ENCODE results near the gene PSD. TPM values are rescaled to one million over a fixed set of nuclear protein-coding genes. Genes with fewer than 3 reads are reported as not detected.
A peak's percentile ranks its signal among the peaks of the same experiment; 100 is the strongest.

Gene PSD
- total RNA-seq, 1 donor from 2014 or later: not detected

DNA sequence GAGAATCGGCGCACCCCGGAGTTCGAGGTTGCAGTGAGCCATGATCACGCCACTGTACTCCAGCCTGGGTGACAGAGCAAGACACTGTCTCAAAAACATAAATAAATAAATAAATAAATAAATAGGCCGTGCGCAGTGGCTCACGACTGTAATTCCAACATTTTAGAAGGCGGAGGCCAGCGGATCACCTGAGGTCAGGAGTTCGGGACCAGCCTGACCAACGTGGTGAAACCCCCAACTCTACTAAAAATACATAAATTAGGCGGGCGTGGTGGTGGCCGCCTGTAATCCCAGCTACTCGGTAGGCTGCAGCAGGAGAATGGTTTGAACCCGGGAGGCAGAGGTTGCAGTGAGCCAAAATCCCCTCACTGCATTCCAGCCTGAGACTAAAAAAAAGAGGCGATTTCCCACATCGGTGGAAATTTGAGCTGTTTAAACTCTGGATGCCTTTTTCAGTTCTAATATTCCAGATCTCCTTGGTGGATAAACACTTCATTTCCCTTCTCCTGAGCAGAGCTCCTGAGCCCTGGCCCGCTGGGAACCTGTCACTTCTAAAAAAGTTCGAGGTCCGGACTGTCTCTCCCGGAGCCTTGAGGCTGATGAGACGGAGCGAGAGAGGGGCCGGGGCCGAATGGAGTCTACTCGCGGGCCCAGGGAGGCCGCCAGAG is 25.0 kb downstream of the PSD start:
- DNase-seq (ENCODE audit: low spot score): no peak

DNA sequence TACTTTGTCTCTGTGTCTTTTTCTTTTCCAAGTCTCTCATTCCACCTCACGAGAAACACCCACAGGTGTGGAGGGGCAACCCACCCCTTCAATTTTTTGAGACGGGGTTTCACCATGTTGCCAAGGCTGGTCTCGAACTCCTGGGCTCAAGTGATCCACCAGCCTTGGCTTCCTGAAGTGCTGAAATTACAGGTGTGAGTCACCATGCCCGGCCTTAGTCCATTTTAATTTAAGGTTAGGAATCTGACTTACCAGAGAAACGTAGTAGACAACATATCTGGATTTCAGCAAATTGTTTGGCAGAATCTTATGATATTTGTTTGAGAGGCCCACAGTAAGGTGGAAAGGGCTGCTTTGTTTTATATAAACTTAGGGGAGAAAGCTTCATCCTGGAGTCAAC is 26.3 kb downstream of the PSD start:
- no peak for DNase-seq (ENCODE audit: low spot score)

DNA sequence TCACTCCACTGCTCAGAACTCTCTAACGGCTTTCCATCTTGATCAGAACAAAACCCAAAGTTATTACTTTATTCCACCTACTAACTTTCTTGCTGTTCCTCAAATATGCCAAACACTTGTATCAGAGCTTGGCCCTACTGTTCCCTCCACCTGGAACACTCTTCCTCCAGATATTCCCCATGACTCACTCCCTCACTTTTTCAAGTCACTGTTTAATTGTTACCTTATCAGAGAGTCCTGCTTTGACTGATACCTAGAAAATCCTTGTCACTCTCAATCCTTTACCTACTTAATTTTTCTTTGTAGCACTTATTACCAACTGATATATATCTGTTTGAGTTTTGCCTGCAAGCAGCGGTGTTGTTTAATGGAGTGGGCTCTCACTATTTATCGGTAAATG is 28.7 kb downstream of the PSD start:
- DNase-seq (ENCODE audit: low spot score): no peak

DNA sequence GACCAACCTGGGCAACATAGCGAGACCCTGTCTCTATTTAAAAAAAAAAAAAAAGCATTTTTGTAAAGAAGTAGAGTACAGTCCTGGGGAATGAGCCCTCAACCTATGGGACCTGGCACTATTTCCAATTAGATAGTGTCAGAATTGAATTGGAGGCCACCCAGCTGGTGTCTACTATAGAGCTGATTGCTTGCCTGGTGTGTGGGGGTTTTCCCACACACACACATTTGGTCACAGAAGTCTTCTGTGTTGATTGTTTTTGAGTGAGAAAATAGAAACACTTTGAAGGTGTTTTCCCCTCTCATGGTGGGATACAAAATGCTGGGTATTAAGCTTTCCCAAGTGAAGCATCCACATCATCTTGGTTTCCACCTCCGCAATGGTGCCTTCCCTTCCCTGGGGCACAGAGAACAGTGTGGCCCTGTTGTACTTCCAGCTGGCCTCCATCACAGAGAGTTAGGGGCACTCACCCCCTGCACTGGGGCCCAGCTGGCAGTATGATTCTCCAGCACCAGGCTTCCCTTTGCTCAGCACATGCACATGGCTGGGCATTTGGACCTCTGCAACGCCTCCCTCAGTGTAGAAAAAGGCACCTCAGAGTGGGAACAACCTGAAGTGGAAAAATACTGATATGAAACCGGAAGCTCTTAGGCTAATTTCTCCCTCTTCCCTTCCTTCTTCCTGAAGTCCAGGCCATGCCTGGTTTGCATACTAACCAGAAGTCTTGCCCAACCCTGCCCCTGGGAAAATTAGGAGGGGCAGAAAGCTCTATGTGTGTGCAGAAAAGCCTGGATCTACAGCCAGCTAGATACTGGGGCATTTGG is 33.8 kb downstream of the PSD start:
- no peak for DNase-seq (ENCODE audit: low spot score)

DNA sequence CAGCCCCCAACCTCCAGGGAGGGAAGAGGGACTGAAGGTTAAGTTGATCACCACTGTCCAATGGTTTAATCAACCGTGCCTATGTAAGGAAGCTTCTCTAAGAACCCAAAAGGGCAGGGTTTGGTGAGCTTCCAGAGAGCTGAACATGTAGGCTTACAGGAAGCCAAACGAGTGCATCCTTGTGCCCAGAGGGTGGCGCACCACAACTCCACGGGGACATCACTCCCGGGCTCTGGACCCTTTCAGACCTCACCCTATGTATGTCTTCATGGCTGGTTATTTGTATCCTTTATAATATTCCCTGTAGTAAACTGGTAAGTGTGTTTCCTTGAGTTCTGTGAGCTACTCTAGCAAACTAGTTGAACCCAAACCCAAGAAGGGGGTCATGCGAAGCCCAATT is 34.5 kb downstream of the PSD start:
- DNase-seq (ENCODE audit: low spot score): no peak

DNA sequence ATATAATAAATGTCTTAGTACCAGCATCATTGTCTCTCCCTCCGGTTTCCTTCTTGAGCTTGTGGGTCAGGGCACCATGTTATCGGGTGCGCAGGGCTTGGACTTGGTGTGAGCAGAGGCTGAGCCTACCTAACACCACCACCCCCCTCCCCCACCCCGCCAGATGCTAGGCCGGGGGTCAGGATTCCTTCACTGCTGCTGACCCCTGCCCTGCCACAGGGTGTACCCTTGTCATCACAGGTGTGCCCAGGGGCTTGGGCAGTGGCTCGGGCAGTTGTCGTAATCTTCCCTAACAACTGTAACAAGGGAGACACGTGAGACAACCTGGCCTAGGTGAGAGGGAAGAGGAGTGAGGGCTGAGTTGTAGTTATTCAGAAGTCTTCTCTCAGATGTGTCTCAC is 35.7 kb downstream of the PSD start:
- no peak for DNase-seq (ENCODE audit: low spot score)

DNA sequence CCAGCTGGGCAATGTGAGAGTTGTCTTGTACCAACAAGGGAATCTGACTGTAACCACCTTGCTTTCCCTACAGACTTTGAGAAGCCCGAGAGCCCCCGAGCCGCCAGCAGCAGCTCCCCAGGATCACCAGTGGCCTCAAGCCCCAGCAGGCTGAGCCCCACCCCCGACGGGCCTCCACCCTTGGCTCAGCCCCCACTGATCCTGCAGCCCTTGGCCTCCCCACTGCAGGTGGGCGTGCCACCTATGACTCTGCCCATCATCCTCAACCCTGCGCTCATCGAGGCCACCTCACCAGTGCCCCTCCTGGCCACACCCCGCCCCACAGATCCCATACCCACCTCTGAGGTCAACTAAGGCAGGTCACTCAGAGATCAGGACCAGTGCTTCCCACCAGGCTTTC is 36.6 kb downstream of the PSD start:
- DNase-seq (ENCODE audit: low spot score): no peak

DNA sequence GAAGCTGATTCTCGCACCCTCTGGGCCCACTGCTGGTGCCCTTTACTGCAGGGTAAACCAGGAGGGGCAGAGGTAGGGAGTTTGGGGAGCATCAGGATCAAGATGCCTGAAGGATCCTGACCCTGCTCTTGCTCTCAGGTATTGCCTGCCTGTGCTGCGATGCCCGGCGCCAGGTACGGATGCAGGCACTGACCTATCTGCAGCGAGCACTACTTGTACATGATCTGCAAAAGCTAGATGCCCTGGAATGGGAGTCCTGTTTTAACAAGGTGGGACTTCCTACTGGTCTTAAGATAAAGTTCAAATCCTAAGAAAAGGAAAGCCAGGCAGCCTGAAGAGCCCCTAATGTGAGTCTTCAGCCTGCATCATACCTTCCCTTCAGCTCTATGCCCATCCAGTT is 39.2 kb downstream of the PSD start:
- no peak for DNase-seq (ENCODE audit: low spot score)

DNA sequence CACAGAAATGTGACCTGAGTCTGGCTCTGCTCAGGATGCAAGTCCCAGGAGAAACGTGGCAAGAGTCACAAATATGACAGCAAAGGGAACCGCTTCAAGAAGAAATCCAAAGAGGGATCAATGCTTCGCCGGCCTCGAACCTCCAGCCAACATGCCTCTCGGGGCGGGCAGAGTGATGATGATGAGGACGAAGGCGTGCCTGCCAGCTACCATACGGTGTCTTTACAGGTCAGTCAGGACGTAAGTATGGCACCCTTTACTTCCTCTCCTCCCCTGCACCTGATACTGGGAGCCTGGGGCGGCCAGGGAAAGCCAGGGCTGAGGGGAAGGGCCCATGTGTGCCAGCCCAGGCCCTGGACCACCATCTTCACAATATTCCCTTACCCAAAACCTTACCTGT is 41.7 kb downstream of the PSD start:
- no peak for DNase-seq (ENCODE audit: low spot score)

DNA sequence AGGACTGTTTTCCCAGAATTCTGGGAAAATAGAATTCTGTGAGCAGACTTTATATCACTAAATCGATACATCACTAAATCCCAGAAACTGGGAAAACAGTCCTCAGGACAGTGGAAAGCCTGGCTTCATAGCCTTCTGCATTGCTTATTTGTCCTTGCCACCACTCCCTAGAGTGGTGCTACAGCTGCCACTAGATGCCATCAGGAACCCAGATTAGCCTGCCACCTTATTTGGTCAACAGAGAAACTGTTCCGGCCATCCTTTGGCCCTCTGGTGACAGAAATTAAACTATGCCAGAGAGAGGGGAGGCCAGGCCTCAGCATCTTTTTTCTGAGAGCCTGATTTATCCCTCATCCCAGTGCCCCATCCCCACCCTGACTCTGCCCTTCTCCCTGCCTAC is 42.7 kb downstream of the PSD start:
- DNase-seq (ENCODE audit: low spot score): no peak

DNA sequence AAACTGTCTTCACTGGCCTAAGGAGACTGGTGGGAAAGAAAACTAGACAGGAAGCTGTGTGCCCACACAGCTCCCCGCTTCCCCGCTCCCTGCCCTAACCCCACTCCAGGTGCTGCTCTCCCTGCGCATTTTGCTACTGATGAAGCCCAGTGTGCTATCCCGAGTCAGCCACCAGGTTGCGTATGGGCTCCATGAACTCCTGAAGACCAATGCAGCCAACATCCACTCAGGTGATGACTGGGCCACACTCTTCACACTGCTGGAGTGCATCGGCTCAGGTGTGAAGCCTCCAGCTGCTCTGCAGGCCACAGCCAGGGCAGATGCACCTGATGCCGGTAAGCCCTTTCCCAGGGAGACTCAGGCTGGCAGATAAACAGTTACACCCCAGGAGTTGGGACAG is 43.3 kb downstream of the PSD start:
- DNase-seq (ENCODE audit: low spot score): no peak

DNA sequence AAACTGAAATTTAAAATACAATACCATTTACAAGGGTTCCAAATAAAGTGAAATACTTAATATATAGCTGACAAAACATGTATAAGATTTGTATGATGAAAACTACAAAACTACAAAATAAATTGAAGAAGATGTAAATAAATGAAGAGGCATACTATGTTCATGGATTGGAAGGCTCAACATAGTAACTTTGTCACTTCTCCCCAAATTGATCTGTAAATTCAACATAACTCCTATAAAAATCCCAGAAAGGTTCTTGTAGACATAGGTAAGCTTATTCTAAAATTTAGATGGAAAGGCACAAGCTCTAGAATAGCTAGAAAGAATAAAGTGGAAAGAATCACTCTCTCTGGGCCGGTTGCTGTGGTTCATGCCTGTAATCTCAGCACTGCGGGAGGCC is 47.3 kb downstream of the PSD start:
- no peak for DNase-seq (ENCODE audit: low spot score)

DNA sequence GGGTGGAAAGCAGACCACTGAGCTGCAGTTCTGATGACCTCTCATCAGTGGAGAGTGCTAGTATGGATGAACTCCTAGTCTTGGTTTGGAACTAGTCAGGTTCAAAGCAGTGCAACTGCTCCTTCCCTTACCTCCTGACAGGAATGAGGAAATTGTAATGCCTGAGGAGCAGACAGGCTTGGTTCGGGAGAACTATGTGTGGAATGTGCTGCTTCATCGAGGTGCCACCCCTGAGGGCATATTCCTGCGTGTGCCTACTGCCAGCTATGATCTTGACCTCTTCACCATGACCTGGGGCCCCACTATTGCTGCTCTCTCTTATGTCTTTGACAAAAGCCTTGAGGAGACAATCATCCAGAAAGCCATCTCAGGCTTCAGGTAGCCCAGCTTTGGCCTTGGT is 50.5 kb downstream of the PSD start:
- DNase-seq (ENCODE audit: low spot score): no peak

DNA sequence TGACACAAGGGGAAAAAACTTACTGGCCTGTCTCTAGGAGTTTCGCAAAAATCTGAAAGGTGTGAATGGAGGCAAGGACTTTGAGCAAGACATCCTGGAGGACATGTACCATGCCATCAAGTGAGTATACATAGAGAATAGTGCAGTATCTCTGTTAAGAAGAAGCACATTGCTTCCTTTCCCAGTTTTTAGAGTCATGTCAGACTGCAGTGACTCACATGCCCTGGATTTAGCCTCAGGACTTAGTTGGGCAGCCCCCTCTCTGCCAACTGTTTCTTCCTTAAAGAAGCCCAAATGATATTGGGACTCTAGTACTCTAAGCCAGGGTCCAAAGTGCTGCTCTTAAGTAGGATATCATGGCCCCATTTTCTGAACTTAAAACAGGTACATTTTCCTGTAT is 51.1 kb downstream of the PSD start:
- DNase-seq (ENCODE audit: low spot score): no peak

DNA sequence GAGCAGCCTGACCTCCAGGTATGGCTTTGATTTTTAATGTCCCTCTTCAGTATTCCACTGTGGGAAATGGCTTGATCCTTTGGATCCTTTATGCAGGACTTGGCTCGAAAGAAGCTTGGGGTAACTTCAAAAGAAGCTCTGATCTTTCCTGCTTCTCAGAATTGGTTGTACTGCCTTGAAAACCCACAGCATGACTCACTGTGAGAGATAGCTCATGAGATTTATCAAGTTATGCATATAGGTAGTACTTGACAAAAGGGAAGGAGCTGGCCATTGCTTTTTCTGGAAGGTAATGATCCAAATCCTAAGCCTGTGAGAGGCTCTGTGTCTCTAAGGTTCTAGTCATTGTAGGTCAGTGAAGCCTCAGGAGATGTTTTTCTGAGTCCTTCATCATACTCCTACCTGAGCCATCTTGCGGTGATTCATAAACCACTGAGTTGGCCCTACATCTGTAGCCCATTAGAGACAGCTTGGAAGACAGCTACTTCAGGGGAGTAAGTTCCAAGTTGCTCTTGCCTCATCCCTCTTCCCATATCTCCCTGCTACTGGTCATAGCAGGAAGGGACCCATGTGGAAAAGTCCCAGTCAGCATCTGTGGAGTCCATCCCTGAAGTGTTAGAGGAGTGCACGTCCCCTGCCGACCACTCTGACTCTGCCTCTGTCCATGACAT is 59.7 kb downstream of the PSD start:
- DNase-seq (ENCODE audit: low spot score): no peak

DNA sequence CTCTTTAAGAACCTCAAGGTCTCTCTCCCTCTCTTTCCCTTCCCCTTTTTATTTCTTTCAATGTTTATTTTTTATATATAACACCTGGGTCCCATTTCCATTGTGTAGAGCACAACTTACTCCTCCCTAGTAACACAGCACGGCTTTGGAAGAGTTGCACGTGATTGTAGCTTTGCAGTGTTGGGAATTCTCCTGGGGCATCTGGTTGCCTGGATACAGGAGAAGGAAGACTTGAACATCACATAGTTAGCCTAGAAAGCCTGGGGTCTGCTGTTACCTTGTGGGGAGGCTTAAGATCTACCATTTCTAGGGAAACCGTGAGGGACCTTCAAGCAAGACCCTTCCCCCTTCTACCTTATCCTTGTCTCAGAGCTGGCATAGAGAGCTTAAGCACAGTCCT is 64.1 kb downstream of the PSD start:
- DNase-seq (ENCODE audit: low spot score): no peak

Small RNA genes lying within 50 kb of the gene (microRNA-seq; reads per million reads assigned to microRNA genes)
- gene MIR146B (ENCODE audit: borderline number of aligned reads): 3,330 reads per million, percentile 86 among the genes with 10 or more reads in this experiment

Other genes starting within 250 kb of the PSD start
- 7.2 TPM for gene ELOVL3, start 192.5 kb downstream of the PSD start, total RNA-seq
- gene PITX3, start 177.3 kb downstream of the PSD start, total RNA-seq: not detected
- 34.9 TPM for gene GBF1, start 173.3 kb downstream of the PSD start, total RNA-seq
- gene NFKB2, start 23.1 kb downstream of the PSD start, total RNA-seq: 43.0 TPM
- gene FBXL15, start 2.1 kb upstream of the PSD start, total RNA-seq: 15.4 TPM
- gene CUEDC2, start 13.8 kb upstream of the PSD start, total RNA-seq: 42.4 TPM
- 0.22 TPM for gene C10orf95, start 32.8 kb upstream of the PSD start, total RNA-seq
- gene ACTR1A, start 83.9 kb upstream of the PSD start, total RNA-seq: 111 TPM
- 11.6 TPM for gene SUFU, start 85.2 kb upstream of the PSD start, total RNA-seq
- 146 TPM for gene TRIM8, start 225.7 kb upstream of the PSD start, total RNA-seq